Measurements from ENCODE around the gene NUDT22. TPM values are rescaled to one million over a fixed set of nuclear protein-coding genes. Genes with fewer than 3 reads are reported as not detected.
A peak's percentile ranks its signal among the peaks of the same experiment; 100 is the strongest.

Gene NUDT22
- 158 TPM for total RNA-seq

GRCh38 chr11:64225608-64226506 lies at the start of gene NUDT22, which contains the start of gene TRPT1:
NUDT22 (plus strand) TSS chr11:64226274; CDS start chr11:64226653, 379 bp downstream.
TRPT1 (minus strand) TSS chr11:64226186; CDS start chr11:64225860, 326 bp downstream.
- H3K4me3 ChIP-seq = peak within 1 kb of the TSS; percentile 61 to 77
- no peaks in the 10 kb centered on the region for H3K27me3 ChIP-seq
- H3K36me3 ChIP-seq = peaks cover 4 to 7% of the 10 kb centered on the region in 2 donors
- peak within 1 kb of the TSS; percentile 88 to 89 for H3K27ac ChIP-seq
- H3K9me3 ChIP-seq = no peaks in the 10 kb centered on the region
- TF ChIP-seq CTCF (IDR thresholded peaks at IDR 0.05) = peak in 2 of 3 experiments; percentile 11 to 15
- H3K4me1 ChIP-seq = peaks cover 7 to 32% of the 10 kb centered on the region in 2 donors
- intact Hi-C loops (cut with DNase I) = loop anchor here (2.0 to 5.0 kb wide), 2 partner anchors 39 to 76 kb away; partner anchors contain the start of genes CATSPERZ and STIP1
- DNase-seq (ENCODE audit: low spot score in 2 of 2) = peak; percentile 61 to 96

- H3K9me3 ChIP-seq = no peaks in the 10 kb centered on the region
- peaks cover 0 to 14% of the 10 kb centered on the region in 2 donors for H3K4me1 ChIP-seq
- no peak overlapping the region for H3K4me3 ChIP-seq
- no peaks in the 10 kb centered on the region for H3K27me3 ChIP-seq
- no peak for TF ChIP-seq CTCF (IDR thresholded peaks at IDR 0.05)
- no peak for DNase-seq (ENCODE audit: low spot score in 2 of 2)
- no peak overlapping the region for H3K27ac ChIP-seq
- peaks cover 0 to 4% of the 10 kb centered on the region in 2 donors for H3K36me3 ChIP-seq
- intact Hi-C loops (cut with DNase I) = no loop called here
Observed at GRCh38 chr11:64176751-64177150, 49.3 kb upstream of the NUDT22 start.

GRCh38 chr11:64178203-64178602 lies 47.9 kb upstream of the NUDT22 start:
- Histone ChIP-seq H3K36me3 (peaks cover 0 to 4% of the 10 kb centered on the region in 2 donors), H3K4me3 (no peak overlapping the region), H3K9me3 (no peaks in the 10 kb centered on the region), H3K27ac (no peak overlapping the region), H3K27me3 (no peaks in the 10 kb centered on the region), H3K4me1 (peaks cover 5 to 27% of the 10 kb centered on the region in 2 donors)
- no peak for DNase-seq (ENCODE audit: low spot score in 2 of 2)
- intact Hi-C loops (cut with DNase I) = no loop called here
- TF ChIP-seq CTCF (IDR thresholded peaks at IDR 0.05) = no peak

- Histone ChIP-seq H3K4me1 (peaks cover 5 to 30% of the 10 kb centered on the region in 2 donors), H3K36me3 (peaks cover 0 to 4% of the 10 kb centered on the region in 2 donors), H3K27me3 (no peaks in the 10 kb centered on the region), H3K9me3 (no peaks in the 10 kb centered on the region), H3K4me3 (no peak overlapping the region), H3K27ac (no peak overlapping the region)
- TF ChIP-seq CTCF (IDR thresholded peaks at IDR 0.05) = no peak
- DNase-seq (ENCODE audit: low spot score in 2 of 2) = no peak
- intact Hi-C loops (cut with DNase I) = no loop called here
Observed at GRCh38 chr11:64178951-64179639, 47.0 kb upstream of the NUDT22 start.

- H3K4me1 ChIP-seq = peaks cover 5 to 37% of the 10 kb centered on the region in 2 donors
- DNase-seq (ENCODE audit: low spot score in 2 of 2) = no peak
- no peaks in the 10 kb centered on the region for H3K9me3 ChIP-seq
- peaks cover 0 to 4% of the 10 kb centered on the region in 2 donors for H3K36me3 ChIP-seq
- H3K27ac ChIP-seq = peak overlapping the region; percentile 77 to 87
- no peak for TF ChIP-seq CTCF (IDR thresholded peaks at IDR 0.05)
- no peaks in the 10 kb centered on the region for H3K27me3 ChIP-seq
- H3K4me3 ChIP-seq = peak overlapping the region; percentile 13 to 36
- intact Hi-C loops (cut with DNase I) = loop anchor here (1.0 kb wide), 1 partner anchor 17 kb away; no protein-coding TSS in a partner anchor
Observed at GRCh38 chr11:64180891-64181290, 45.2 kb upstream of the NUDT22 start.

All from ascending aorta (tissue), 2 donors.